GM21528 (cell line): ENCODE data around the gene TMF1.

Experiments used
- ATAC-seq: cut with Tn5 transposase; IDR thresholded peaks from one replicate; pipeline ENCODE4 v1.9.1; 2021; ENCODE audit warnings: mild to moderate bottlenecking, moderate library complexity; ENCODE audit not compliant: unreplicated experiment, low FRiP score

TMF1 gene, protein sequence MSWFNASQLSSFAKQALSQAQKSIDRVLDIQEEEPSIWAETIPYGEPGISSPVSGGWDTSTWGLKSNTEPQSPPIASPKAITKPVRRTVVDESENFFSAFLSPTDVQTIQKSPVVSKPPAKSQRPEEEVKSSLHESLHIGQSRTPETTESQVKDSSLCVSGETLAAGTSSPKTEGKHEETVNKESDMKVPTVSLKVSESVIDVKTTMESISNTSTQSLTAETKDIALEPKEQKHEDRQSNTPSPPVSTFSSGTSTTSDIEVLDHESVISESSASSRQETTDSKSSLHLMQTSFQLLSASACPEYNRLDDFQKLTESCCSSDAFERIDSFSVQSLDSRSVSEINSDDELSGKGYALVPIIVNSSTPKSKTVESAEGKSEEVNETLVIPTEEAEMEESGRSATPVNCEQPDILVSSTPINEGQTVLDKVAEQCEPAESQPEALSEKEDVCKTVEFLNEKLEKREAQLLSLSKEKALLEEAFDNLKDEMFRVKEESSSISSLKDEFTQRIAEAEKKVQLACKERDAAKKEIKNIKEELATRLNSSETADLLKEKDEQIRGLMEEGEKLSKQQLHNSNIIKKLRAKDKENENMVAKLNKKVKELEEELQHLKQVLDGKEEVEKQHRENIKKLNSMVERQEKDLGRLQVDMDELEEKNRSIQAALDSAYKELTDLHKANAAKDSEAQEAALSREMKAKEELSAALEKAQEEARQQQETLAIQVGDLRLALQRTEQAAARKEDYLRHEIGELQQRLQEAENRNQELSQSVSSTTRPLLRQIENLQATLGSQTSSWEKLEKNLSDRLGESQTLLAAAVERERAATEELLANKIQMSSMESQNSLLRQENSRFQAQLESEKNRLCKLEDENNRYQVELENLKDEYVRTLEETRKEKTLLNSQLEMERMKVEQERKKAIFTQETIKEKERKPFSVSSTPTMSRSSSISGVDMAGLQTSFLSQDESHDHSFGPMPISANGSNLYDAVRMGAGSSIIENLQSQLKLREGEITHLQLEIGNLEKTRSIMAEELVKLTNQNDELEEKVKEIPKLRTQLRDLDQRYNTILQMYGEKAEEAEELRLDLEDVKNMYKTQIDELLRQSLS

DNA sequence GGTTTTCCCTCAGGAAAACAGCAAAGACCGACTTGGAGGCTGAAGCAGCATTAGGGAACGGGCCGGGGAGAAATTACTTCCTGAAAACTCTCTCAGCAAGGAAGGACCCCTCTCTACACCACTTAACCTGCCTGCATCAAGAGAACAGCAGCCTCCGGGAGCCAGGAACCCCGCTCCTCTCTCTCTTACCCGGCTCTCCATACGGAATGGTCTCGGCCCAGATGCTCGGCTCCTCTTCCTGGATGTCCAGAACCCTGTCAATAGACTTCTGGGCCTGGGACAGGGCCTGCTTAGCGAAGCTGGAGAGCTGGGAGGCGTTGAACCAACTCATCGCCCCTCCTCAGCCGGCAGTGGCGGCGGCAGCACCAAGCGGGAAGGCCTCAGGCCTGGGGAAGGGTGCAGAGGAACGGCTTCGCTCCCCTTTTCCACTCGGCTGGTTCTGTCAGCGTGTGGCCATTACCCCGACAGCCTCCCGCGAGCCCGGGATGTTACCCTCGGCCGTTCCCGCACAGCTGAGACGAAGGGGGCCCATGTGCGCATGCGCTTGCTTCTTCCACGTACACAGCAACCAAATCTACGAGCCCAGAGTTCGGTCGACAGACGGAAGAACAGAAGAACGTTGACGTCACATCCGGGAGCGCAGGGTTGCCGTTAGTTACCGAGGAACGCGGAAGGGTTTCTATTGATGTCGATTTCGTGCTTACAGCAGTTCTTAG lies at the start of gene TMF1:
TSS of gene TMF1 (minus strand) at position 578 of the 716 bp plus-strand sequence. CDS start at position 331, 247 bp downstream.
- peak; percentile 96 for ATAC-seq

DNA sequence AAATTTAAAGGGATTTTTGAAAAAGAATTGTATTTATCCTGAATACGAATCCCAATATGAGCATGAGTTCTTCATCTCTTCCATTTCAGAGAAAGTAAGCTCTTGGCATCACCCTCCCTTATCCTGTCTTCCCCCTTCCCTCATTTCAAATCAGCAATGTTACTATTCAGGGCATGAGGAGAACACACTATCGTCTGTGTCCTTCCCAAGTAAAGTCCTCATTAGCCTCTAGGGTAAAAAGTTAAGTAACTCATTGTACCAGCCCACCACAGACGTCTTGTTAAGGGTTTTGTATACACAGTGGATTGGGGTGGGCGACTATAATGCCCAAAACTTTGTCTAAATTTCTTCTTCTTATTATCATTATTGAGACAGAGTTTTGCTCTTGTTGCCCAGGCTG lies 47.4 kb upstream of the TMF1 start:
- no peak for ATAC-seq

DNA sequence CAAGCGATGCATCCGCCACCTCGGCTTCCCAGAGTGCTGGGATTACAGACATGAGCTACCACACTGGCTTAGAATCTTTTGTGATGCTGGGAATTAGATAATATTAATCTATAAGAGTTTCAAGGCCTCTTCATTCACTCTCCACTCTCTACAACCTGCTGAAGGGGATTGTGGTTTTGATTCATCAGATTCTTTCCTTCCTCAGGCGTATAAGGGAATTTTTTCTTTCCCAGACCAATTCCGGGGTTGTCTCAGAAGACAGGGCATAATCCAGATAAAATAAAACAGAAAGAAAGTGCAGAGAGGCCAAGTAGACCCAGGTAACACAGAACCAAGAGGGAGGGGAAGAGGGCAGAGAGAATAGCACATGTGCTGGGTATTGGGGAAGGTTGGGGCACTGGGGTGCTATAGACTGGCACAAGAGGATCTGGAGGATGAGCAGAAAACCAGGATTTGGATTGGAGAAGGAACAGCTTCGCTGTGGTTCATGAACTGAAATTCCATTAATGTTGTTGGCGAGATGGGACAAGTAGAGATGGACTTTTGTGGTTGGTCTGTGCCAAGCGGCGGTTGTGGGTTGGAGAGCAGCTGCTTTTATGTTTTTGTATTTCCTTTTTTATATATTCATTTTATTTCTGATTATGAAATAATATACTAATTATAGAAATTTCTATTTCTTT lies 45.4 kb upstream of the TMF1 start:
- ATAC-seq = no peak

DNA sequence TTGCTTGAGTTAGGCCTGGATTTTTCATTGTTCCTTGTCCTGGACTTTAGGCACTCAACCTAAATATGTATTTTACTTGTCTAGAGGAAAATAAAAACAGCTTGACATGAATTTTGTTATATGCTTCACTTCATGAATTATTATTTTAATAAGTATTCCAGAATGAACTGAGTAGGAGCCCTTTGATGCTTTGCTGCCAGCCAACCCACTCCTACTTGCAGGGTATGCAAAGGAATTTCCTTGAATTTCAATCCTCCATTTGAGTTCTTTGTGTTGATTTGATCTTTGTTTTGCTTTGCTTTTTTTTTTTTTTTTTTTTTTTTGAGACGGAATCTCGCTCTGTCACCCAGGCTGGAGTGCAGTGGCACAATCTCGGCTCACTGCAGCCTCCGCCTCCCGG lies 44.2 kb upstream of the TMF1 start:
- ATAC-seq = no peak

DNA sequence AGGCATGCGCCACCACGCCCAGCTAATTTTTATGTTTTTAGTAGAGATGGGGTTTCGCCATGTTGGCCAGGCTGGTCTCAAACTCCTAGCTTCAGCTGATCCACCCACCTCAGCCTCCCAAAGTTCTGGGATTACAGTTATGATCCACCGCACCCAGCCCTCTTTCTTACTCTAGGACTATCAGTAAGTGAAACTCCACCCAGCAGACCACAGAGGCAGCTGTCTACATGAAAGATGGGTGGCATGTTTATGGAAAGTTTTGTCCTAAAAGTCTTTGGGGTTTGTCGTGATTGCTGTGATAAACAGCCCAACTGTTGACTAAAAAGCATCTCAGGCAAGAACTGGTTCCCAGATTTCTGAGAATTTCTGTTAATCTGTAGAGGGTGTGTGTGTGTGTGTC lies 43.5 kb upstream of the TMF1 start:
- no peak for ATAC-seq

DNA sequence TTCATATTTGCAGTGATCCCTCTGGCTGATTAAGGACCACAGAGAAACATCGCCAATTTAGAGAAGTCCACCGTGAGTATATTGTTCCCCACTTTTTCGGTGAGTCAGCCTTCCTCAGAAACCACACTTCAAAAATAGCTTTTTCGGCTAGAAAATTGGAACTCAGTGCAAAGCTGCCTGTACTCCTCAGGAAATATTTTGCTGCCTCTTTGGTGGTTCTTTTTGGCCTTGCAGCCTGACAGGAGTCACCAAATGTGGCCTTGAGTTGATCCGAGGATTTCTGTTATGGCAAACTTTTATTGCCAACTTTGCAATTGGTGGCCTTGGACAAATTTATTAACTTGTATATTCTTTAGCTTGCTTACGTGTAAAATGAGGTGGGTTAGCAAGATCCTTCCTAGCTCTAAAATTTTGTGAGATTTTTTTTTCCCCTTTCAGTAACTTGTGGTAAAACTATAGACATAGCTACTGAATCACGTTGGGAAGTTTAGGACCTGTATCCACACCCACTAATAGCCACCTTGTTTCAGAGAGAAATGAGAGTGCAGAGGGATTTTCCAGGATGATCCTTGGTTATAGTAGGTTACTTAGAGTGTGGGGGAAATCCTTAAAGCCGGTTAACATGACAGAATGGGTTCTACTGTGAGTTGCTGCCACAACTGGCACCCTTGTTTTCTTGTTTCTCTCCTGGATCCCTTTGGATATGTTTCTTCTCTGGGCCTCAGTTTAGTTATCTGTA lies 42.5 kb upstream of the TMF1 start:
- ATAC-seq = no peak

DNA sequence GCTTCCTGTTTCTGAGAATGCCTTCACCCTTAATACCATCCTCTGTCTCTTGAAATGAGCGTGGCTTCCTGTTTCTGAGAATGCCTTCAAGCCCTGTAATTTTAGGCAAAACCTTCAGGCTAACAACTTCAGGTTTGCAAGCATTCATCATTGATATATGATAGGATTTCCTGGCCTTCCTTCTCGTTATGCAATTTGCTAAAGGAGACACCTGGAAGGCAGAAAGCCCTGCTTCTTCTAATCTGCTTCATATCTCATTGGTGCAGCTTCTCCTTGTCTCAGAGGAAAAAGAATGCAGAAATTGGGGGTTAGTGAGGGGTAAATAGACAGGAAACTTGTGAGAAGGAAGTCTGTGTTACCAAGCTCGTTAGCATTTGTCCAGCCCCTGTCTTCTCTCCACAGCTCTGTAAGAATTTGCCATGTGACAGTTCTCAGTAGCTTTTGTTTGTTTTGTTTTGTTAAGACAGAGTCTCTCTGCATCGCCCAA lies 39.9 kb upstream of the TMF1 start:
- ATAC-seq = peak; percentile 75

DNA sequence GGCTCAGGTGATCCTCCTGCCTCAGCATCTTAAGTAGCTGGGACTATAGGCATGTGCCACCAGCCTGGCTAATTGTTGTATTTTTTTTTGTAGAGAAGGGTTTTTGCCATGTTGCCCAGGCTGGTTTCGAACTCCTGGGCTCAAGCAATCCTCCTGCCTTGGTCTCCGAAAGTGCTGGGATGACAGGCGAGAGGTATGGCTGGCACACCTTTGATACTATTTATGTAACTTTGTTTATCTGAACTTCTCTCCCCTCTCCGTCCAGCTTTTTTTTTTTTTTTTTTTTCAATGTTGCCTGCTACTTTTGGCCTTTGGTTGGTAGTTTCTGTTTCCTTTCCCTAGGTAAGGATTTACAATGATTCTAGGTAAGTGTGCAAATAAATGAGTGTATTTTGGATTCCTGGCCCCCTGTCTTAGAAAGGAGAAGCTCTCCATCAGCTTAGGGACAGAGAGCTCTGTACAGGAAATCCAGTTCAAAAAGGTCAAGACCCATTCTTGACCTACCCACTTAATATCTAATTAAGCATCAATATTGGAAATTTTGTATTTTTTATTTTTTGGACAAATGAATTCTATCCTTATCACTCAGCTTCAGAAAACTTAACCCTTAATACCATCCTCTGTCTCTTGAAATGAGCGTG lies 39.4 kb upstream of the TMF1 start:
- ATAC-seq = peak; percentile 1

DNA sequence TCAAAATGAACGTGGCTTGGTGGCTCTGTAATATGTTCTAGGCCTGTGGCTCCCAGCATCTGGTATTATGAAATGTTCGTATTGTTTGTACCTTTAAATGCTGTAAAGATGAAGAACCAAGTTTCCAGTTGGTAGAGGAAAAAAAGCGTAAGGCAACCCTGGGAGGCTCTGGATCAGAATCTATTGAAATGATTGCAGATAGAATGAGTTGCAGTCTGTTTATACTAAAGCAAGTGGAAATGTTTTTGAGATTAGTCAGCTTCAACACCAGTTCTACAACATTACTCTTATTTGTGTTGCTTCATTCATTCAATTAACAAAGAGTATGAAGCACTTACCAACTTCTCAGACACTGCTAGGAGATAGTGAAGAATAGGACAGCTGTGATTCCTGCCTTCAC lies 37.9 kb upstream of the TMF1 start:
- no peak for ATAC-seq

DNA sequence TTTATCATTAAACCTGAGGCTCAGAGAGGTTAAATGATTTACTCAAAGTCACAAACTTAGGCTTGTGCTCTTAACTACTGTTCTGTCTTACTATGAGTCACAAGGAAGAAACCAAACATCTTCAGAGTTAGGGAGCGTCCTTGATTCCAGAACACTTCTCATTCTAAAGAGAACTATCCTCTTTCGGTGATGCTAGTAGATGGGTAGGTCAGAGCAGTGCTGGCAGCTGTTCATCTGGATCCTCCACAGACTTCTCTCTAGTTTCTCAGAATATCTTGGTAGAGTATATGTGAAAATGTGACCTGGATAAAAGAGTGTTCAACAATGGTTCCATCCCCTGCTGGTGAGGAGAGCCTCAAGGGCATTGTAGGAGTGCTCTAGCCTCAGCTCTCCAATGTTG lies 35.9 kb upstream of the TMF1 start:
- ATAC-seq = peak; percentile 15

DNA sequence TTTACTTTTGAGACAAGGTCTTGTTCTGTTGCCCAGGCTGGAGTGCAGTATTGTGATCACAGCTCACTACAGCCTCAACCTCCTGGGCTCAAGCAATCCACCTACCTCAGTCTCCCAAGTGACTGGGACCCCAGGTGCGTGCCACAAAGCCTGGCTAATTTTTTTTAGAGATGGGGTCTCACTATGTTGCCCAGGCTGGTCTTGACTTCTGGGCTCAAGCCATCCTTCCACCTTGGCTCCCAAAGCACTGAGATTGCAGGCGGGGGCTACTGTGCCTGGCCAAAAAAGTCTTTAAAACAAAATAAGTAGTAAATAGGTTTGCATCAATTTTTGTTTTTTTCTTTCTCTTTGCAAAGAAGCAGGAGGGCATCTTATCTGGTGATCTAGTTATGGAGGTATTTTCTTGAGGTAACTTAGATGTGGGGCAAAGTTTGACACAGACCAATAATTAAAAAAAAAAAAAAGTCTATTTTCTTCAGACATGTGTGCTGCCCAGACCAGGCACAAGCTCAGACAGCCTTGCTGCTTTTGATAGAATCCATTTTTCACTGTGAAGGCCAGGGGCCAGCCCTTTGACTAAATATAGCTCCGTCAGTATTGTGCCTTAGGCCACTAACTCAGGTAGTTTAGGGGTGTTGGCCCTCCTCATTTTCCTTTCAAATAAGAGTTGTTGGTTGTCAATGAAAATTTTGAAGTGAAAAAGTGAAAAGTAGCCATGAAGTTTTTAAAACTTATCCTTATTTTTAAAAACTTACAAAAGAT lies 35.1 kb upstream of the TMF1 start:
- ATAC-seq = no peak

DNA sequence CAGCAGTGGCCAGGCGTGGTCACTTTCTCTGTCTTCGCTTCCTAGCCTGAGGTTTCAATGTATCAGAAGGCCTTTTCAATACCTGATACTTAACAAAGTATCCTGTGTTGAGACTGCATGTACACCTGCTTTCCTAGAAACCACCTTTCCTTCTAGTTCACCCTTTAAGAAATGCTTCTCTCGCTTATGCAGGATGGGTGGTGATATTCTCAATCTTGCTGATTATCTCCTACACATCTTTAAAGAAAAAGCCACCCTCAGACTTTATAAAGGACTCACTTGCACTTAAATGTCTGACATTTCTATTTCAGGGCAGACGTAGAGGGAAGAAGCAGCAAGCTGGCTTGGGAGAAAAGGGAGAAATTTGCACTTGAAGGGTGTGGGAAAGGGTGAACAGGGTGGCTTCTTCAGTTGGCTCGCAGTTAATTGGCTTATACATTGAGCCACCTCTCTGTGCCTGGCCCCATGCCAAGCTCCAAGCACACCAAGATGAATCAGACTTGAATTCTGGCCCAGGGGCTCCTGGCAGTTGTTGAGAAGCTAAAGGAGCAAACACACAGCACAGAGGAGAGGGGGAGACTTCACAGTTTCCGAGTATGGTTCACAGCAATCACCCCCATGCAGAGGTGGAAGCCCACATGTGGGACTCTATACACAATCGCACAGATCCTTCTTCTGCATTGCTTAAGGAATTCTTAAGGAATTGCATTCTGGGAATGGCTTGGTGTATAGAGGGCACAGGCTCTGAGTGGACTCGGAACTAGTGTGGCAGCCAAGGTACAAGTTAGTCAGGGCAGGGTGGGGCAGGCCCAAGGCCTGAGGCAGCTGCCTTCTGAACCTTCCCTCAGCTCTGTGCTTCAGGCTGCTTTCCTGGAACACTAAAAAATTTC lies 33.9 kb upstream of the TMF1 start:
- no peak for ATAC-seq

DNA sequence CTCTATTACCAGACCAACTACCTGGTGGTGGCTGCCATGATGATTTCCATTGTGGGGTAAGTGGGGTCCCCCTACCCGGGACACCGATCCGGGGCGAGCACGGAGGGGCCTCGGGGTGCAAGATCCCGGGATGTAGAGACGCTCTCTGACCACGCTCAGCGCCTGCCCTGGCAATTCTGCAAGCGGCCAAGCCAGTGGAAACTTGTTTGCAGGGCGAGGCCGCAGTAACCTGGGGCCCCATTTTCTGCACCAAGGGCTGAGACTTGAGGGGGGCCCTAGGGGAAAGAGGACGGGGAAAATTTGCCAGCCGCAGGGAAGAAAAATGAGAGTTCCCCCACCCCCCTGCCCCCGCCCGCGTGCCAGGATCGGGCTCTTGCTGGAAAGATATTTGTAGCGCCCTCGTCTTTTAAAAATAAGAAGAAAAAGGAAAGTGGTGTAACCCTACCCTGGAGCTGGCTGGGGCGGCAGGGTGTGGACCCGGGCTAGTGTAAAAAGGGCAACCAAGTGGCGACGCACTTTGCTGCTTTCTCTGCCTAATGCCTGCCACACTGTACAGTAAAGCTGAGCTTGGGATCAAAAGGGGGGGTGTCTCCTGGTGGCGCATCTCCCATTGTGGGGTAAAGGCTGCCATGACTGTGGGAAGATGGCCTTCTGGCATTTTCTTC lies 33.2 kb upstream of the TMF1 start:
- ATAC-seq = peak; percentile 2

DNA sequence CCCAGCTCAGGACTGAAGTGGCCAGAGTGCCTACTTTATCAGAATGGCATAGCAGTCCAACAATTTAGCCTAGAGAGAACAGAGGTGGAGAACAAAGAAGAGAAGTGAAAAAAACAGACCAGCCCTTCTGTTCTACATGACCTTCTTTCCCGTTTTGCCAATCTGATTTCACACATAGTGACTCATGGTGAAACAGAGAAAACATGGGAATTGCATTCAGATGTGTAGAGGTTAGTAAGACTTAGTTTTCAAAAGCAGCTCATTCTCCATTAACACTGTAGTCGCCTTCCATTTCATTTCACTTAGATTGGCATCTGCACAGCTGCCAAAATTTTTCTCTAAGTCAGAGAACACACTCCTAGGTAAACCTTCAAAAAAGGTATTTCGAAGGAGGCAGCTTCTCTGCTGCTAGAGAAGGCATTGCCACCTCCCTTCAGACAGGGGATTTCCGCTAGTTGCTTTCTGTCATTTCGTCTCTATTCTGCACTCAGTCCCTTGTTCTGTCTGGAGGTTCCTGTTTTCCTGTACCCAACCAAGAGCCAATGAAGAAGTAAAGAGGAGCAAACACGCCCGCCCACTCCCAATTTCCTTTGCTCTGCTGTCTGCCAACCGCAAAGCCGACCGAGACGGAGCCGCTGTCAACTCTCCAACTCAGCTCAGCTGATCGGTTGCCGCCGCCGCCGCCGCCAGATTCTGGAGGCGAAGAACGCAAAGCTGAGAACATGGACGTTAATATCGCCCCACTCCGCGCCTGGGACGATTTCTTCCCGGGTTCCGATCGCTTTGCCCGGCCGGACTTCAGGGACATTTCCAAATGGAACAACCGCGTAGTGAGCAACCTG lies 32.4 kb upstream of the TMF1 start, which contains the start of gene ARL6IP5:
TSS of gene ARL6IP5 (plus strand) at position 612 of the 842 bp plus-strand sequence. CDS start at position 723, 111 bp downstream.
- ATAC-seq = peak; percentile 55

DNA sequence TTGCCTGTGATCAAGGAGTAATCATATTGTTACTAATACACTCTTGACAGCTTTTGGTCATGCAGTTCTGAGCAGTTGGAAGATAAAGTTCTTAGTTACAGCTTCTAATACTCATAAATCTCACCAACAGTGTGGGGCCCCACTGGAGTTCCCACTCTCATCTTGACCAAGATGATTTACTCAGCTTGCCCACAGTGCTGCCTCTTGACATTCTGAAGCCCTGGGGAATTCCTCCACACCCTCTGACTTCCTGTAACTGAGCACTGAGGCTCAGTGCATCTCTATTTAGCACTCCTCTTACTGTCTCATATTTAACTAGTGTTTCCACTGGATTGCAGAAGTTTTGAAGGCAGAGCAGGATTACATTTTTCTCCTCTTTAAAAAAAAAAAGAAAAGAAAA lies 30.7 kb upstream of the TMF1 start:
- peak; percentile 46 for ATAC-seq
